GM04503 (cell line): ENCODE results near the gene ATAD3C.
A peak's percentile ranks its signal among the peaks of the same experiment; 100 is the strongest.
"Not testable (repeated sequence)": the region's sequence is repeated elsewhere in the genome, so short reads cannot be mapped to it uniquely, and the experiment has no call there.

Experiments
- DNase-seq: peaks from one replicate; pipeline ENCODE4 v3.0.0-alpha.2; 2012; ENCODE audit warnings: low read depth

The ATAD3C gene, protein sequence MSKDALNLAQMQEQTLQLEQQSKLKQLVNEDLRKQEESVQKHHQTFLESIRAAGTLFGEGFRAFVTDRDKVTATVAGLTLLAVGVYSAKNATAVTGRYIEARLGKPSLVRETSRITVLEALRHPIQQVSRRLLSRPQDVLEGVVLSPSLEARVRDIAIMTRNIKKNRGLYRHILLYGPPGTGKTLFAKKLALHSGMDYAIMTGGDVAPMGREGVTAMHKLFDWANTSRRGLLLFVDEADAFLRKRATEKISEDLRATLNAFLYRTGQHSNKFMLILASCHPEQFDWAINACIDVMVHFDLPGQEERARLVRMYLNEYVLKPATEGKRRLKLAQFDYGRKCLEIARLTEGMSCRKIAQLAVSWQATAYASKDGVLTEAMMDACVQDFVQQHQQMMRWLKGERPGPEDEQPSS

DNA sequence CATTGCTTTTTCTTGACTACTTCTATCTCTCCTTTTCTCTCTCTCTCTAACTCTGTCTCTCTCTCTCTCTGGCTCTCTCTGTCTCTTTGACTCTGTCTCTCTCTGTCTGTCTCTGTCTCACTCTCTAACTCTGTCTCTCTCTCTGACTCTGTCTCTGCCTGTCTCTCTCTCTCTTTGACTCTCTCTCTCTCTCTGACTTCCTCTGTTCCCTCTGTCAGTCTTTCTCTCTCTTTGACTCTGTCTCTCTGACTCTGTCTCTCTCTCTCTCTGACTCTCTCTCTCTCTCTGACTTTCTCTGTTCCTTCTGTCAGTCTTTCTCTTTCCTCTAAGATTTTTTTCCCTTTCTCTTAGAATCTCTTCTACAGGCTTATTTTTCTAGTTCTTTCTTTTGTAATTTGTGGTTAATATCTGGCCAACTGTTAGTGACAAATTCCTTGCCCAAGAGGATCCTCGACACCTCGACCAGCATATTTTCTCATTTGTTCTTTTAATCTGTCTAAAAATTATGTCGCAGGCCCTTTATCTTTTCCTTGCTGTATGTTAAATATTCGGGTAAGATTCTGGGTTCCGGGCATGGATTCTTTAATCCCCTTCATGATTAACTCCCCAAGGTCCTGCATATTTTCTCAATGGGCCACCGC lies at the start of gene ATAD3C:
Gene ATAD3C, plus strand, starts transcription at position 591 of the 641 bp plus-strand sequence. CDS start 995 bp downstream, outside the sequence.
- no peak for DNase-seq

DNA sequence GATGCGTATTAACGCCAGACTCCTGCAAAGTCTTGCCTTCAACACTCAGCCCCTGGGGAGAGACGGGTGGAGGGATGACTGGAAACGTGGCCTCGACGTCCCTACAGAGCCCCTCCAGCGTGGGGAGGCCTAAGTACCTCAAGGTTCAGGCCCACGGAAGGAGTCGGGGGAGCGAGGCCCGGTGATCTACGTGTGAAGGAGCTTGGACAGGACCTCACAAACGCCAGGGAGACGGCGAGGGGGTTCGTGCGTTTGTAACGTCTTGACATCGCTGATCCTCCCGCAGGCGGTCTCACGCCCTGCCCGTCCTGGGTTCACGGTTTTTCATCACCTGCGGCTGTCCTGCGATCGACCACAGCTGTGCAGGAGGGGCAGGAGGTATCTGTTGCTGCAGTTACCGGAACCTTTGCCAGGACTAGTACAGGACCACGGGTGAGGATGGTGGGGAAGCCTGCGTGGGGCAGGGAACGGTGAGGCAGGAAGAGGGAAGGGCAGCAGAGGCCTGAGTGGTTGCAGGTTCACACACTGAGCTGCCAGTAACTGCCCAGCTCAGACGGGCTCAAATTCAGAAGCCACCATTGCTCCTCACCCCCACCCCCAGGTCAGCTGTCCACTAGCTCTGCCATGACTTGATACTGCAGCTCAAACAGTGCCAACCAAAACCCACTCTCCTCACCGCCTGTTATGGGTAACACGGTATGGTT lies 49.5 kb upstream of the ATAD3C start:
- DNase-seq: no peak

DNA sequence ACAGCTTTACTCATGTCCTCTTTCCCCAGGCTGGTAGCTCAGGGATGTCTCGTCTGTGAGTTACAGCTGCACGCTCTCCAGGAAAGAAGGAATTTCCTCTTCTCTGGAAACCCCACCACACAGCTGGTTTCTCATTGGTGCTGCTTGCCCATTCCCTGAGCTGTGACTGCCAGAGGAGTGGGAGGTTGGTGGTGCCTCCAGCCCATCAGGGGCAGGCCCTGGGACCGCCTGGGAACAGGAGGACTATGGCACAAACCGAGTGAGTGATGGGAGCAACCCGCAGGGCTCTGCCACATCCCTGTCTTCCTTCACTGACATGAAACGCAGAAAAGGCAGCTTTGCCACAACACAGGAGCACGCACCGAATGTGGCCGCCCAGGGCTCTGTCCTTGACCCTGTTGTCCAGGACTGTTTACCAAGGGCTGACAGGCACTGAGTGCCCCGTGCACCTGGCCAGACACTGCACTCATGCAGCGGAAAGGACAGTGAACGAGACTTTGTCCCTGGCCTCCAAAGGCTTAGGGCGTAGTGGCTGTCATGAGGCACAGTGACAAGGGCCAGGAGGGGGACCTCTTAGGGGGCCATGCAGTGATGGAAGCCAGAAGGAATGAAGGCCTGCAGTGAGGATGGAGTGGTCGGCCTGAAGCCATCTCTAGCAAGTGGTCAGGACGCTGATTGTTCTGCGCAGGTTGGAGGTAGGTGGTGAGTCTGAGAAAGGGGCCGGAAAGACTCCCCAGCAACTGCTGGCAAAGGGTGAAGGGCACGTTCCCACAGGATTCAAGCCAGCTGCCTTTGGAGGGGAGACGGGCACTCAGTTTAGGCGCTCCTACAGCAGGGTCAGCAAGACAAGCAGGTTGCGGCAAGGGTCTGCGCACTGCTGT lies 48.7 kb upstream of the ATAD3C start:
- DNase-seq: no peak

DNA sequence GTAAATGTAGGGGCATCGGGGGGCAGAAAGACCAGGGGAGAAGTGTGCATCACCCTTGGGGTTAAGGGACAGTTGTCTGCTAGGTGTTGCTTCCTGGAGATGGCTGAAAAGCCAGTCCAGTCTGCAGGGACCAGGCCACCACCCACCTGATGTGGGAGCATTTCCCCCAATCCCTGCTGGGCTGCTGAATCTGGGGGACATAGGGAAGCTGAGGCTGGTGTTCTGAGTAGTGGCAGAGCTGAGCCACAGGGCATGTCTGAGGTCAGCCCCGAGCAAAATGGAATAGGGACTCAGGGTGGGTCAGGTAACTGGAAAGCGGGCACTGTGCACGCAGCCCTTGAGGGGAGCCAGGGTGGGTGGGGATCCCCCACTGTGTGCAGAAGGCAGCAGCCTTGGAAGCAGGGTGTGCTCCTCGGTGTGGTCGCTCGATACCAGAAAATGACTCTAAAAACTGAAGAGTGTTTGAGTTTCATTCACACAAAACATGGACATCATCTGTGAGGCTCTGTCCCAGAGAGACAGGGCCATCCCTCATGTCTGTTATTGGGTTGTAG lies 48.0 kb upstream of the ATAD3C start:
- DNase-seq: no peak

DNA sequence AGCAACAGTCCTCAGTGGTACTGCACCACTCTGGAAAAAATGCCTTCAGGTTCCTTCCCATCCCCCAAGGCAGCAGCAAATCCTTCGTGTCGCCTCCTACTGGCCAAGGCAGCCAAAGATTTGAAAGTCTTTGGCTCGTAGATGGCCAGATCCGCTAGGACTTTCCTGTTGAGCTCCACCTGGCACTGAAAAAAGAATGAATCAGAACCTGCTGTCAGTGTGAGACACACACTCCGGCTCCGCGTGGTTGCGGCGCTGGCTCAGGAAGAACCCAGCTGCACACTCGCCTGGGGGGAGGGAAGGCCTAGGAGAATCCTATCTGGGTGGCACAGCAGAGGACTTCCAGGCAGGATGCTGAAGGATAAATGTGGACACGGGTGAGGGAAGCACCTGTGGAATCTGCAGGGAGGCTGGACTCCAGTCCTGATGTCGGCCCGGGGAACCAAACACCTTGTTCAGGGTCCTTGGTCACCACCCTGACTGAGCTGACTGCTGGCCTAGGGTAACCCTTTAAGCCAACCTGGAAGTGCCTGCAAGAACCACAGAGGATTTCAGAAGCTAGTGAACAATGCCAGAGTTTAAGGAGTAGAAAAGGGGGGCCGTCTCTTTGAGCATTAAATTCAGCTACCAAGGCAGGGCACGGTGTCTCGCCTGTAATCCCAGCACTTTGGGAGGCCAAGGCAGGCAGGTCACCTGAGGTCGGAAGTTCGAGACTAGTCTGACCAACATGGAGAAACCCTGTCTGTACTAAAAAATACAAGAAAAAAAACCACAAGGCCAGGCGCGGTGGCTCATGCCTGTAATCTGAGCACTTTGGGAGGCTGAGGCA lies 47.2 kb upstream of the ATAD3C start:
- DNase-seq: no peak

DNA sequence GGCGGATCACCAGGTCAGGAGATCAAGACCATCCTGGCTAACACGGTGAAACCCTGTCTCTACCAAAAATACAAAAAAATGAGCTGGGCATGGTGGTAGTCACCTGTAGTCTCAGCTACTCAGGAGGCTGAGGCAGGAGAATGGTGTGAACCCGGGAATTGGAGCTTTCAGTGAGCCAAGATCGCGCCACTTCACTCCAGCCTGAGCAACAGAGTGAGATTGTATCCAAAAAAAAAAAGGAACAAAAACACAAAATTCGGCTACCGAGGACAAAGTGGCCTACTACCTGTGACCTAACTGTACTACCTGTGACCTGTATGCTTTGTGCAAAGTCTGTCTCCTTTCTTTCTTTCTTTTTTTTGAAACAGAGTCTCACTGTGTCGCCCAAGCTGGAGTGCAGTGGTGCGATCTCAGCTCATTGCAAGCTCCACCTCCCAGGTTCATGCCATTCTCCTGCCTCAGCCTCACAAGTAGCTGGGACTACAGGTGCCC lies 46.5 kb upstream of the ATAD3C start:
- DNase-seq: not testable (repeated sequence)

DNA sequence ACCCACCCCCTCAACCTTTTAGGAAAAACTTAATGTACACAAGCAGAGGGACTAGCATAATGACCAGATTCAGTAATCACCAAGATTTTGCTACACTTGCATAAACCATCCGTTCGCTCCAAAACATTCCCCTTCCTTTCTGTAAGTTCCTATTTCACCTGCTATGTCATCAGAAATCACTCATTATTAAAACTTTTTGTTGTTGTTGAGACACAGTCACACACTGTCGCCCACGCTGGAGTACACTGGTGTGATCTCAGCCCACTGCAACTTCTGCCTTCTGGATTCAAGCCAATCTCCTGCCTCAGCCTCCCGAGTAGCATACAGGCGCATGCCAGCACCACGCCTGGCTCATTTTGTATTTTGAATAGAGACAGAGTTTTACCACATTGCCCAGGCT lies 45.8 kb upstream of the ATAD3C start:
- DNase-seq: no peak

DNA sequence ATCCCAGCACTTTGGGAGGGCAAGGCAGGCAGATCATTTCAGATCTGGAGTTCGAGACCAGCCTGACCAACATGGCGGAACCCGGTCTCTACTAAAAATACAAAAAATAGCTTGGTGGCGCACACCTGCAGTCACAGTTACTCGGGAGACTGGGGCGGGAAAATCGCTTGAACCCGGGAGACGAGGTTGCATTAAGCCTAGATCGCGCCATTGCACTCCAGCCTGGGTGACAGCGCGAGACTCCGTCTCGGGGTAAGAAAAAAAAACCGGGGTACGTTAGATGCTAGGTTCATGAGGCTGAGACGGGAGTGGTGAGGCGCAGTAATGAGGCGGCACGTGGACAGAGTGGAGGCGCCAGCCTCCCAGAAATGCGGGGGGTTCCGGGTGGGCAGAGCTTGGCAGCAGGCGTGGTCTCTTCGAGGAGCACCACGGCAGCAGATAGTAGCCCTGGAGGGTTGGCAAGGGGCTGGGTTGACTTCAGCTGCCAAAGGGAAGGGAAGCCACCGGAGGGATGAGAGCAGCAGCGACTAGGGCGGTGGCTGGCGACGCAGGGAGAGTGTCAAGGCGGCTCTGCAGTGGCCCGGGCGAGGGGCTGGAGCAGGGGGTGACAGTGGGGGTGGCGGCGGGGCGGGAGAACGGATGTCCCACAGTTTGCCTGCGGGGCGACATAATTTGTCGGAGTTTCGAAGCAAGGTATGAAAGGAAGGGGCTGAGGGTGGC lies 43.2 kb upstream of the ATAD3C start:
- no peak for DNase-seq

DNA sequence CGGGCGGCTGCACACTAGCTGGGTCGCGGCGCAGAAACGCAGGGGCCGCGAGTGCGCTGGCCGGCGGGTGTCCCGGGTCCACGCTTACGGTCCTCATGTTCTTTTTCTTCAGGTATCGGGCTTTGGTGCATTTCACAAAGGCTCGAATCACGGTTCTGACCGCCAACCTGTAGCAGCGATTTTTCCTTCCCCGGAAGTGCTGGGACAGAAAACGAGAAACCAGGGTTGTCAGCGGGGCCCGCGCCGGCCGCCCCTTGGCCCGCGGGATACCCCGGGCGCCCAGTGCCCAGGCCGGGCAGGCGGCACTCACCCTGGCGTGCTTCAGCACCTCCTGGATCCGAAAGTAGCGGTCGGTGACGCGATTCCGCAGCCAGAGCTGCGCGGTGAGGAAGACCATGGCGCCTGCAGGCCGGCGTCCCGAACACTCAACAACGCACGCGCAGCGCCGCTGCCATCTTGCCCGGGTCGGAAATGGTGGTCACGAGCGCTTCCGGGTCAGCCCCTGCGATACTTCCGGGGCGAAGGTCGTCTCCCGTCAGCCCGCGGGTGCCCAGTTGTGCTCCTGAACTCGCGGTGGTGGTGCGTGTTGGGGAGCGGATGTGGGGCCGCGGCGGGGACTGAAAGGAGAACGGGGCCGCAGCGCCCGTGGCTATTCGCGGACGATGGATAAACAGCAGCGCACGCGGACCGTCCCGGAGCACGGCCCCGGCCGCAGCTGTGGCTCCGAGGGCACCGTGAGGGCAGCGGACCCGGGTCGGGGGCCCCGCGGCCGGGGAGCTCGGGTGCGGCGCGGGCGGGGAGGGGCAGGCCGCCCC lies 42.5 kb upstream of the ATAD3C start, which contains the start of gene MRPL20:
Gene MRPL20, minus strand, starts transcription at position 473 of the 815 bp plus-strand sequence. Its CDS starts 76 bp downstream, at position 397.
- DNase-seq: peak; percentile 56

DNA sequence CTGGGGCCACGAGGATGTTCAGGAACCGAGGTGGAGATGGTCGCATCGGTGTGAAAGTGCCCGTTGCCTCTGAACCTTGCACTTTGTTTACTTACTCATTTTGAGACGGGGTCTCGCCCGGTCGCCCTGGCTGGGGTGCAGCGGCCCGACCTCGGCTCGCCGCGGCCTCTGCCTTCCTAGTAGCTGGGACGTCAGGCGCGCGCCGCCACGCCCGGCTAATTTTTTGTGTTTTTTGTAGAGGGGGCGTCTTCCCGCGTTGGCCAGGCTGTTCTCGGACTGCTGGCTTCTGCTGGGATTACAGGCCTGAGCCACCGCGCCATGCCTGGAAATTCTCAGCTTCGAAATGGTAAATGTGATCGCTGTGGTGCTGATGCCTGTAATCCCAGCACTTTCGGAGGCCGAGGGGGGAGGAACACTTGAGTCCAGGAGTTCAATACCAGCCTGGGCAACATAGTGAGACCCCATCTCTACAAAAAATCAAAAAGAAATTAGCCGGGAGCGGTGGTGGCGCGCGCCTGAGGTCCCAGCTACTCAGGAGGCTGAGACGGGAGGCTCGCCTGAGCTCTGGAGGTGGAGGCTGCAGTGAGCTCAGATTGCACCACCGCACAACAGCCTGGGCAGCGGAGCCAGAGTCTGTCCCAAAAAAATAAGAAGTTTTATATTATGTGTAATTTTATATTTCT lies 41.7 kb upstream of the ATAD3C start:
- no peak for DNase-seq

DNA sequence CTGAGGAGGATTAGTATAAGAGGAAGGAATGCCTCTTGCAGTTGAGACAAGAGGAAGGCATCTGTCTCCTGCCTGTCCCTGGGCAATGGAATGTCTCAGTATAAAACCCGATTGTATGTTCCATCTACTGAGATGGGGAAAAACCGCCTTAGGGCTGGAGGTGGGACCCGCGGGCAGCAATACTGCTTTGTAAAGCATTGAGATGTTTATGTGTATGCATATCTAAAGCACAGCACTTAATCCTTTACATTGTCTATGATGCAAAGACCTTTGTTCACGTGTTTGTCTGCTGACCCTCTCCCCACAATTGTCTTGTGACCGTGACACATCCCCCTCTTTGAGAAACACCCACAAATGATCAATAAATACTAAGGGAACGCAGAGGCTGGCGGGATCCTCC lies 39.3 kb upstream of the ATAD3C start:
- DNase-seq: not testable (repeated sequence)

DNA sequence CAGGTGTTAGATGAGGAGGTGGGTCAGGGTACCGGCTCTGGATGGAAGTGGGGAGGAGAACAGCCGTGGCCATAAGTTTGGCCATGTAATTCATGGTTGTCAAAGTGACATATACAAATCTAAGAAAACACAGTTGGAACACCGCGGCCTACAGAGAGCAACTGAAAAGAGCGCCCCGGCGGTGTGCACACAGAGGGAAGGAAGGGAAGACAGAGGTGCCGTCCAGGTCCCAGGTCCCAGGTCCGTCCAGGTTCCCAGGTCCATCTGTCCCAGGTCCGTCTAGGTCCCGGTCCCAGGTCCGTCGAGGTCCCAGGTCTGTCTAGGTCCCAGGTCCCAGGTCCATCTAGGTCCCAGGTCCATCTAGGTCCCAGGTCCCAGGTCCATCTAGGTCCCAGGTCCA lies 37.9 kb upstream of the ATAD3C start:
- no peak for DNase-seq

DNA sequence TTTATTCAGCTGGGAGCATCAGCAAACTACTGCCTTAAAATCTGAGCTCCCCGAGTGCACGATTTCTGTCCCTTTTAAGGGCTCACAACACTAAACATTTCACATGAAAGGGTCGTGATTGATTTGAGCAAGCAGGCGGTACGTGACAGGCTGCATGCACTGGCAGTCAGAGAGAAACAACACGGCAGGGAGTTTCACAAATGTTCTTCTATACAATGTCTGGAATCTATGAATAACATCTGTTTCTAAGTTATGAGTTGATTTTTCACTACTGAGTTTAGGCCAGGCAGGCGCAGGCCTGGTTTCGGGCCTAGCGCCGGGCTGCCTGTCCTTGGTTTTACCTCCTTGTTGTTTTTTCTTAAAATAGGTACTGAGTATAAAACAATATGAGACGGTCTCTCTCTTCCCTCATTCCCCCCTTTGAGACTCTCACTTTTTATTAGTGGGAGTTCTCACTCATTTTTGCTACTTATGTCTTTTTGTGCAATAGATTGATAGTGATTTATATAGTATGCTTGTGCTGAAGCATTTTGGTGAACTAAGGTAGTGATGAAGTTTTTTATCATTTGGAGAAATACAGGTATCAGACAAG lies 37.1 kb upstream of the ATAD3C start:
- DNase-seq: not testable (repeated sequence)

DNA sequence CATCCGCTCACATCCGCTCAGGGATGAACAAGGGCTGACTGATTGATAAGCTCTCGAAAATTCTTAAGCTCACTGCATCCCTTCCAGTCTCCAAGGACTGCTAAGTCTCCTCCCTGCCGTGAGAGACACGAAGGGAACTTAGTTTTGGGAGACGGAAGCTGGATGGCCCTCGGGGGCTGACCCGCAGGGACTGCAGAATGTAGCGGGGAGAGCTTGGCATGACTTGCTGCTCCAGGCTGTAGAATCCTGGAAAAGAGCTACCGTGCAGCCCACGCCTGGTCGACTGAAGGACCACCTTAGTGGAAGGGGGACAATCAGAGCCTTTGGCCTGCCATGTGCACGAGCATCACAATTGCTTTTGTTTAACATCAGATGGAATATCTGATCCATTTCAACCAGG lies 33.7 kb upstream of the ATAD3C start:
- DNase-seq: no peak

DNA sequence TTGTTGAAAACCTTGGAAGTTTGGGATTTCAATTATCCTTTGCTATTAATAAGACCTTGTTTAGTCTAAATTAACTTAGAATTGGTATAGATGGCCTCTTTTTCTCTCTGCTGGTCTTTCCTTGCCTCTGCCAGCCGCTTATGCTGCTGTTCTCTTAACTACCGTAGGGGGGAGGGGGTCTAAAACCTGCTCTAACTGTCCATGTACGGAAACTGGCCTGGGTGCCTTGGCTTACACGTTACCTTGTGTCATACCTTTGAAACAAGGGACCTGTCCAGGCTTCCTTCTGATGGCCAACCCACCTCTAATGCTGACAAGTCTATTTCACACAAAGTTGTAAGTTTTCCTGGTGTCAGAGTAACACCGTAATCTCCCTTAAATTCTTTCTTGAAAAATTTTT lies 32.1 kb upstream of the ATAD3C start:
- DNase-seq: not testable (repeated sequence)

DNA sequence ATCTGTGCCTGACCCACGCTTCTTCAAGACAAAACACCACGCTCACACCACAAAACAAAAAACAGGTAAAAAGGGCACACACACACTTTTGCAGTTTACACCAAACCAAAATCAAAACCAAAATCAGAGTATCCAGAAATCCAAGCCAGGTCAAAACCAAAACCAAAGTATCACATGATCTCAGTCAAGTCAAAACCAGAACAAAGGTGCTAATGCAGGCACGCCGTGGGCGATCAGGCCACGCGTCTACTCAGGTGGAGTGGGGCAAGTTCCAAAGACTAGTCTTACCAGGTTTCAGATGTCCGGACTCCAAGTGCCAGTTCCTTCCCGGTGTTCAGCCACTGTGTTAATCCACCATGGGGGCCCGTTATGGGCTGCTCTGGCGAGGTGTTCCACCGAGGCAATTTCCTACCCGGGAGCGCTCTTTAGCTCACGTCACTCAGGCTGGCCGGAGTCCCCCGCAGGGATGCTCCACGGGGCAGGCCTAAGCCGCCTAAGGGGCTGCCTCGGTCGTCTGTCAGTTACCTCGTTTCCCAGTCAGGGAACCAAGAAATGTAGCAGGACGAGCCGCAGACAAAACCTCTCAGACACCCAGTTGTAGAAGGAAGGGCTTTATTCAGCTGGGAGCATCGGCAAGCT lies 31.5 kb upstream of the ATAD3C start:
- DNase-seq: not testable (repeated sequence)
